ENCODE results near the gene OR9A2.

Gene OR9A2

GRCh38 chr7:143063741-143064140 lies 36.8 kb upstream of the OR9A2 start:
- H3K27me3 ChIP-seq (ENCODE audit: insufficient read depth, low read depth, severe bottlenecking): no peaks in the 10 kb centered on the region
- no peaks in the 10 kb centered on the region for H3K36me3 ChIP-seq
- TF ChIP-seq, protein P1, sequence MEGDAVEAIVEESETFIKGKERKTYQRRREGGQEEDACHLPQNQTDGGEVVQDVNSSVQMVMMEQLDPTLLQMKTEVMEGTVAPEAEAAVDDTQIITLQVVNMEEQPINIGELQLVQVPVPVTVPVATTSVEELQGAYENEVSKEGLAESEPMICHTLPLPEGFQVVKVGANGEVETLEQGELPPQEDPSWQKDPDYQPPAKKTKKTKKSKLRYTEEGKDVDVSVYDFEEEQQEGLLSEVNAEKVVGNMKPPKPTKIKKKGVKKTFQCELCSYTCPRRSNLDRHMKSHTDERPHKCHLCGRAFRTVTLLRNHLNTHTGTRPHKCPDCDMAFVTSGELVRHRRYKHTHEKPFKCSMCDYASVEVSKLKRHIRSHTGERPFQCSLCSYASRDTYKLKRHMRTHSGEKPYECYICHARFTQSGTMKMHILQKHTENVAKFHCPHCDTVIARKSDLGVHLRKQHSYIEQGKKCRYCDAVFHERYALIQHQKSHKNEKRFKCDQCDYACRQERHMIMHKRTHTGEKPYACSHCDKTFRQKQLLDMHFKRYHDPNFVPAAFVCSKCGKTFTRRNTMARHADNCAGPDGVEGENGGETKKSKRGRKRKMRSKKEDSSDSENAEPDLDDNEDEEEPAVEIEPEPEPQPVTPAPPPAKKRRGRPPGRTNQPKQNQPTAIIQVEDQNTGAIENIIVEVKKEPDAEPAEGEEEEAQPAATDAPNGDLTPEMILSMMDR (IDR thresholded peaks at IDR 0.05; ENCODE audit: low read depth, low read length): no peak
- no peak overlapping the region for H3K27ac ChIP-seq
- no peak for DNase-seq
- H3K4me3 ChIP-seq (ENCODE audit: low read depth, low read length): no peak overlapping the region
- no peaks in the 10 kb centered on the region for H3K9me3 ChIP-seq (ENCODE audit: severe bottlenecking)

DNA sequence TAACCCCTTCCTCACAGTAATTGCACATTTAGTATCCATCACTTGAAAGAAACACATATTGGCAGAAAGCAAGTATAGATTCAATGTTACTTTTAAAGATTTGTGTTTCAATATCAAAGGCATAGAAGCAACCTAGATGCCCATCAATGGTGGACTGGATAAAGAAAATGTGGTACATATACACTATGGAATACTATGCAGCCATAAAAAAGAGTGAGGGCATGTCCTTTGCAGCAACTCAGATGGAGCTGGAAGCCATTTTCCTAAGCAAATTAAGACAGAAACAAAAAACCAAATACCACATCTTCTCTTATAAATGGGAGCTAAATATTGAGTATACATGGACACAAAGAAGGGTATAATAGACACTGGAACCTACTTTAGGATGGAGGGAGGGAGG lies 28.8 kb upstream of the OR9A2 start:
- Histone ChIP-seq H3K4me3 (ENCODE audit: low read depth, low read length) (no peak overlapping the region), H3K27ac (no peak overlapping the region), H3K27me3 (ENCODE audit: insufficient read depth, low read depth, severe bottlenecking) (no peaks in the 10 kb centered on the region), H3K9me3 (ENCODE audit: severe bottlenecking) (no peaks in the 10 kb centered on the region), H3K36me3 (no peaks in the 10 kb centered on the region)
- TF ChIP-seq, protein P1 (IDR thresholded peaks at IDR 0.05; ENCODE audit: low read depth, low read length): no peak
- DNase-seq: no peak

DNA sequence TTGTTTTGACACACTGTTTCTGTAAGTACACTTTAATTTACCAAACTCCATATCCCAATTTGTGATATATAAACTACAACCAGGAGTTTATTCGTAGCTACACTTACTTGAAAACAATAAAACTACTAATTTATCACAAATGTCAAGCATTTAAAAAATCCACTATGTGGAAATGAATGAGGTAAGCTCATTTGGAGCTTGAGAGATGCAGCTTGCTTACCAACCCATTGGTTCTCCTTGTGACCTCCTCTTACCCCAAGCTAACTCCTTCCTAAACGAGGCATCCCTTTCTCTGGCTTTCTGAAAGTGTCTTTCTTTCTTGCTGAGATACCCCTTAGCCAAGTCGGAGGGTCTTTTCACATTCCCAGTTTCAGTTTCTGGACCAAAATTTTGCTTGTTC lies 27.7 kb upstream of the OR9A2 start:
- H3K4me3 ChIP-seq (ENCODE audit: low read depth, low read length): no peak overlapping the region
- no peaks in the 10 kb centered on the region for H3K27me3 ChIP-seq (ENCODE audit: insufficient read depth, low read depth, severe bottlenecking)
- no peak for DNase-seq
- TF ChIP-seq, protein P1 (IDR thresholded peaks at IDR 0.05; ENCODE audit: low read depth, low read length): no peak
- H3K27ac ChIP-seq: no peak overlapping the region
- H3K36me3 ChIP-seq: no peaks in the 10 kb centered on the region
- H3K9me3 ChIP-seq (ENCODE audit: severe bottlenecking): no peaks in the 10 kb centered on the region

DNA sequence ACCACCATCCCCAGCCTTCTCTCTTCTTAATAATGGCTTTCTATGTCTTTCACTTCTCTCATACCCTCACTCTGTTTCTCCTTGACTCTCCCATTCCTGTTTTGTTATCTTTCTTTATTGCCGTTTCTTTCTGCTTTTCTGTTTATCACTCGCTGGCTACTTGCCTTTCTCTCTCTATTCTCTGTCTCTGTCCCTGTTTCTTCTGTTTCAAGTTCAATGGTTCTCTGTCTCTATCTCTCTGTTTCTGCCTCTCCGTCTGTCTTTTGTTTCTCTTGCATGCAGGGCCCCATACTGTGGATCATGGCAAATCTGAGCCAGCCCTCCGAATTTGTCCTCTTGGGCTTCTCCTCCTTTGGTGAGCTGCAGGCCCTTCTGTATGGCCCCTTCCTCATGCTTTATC lies 25.1 kb upstream of the OR9A2 start, which contains the start of gene OR6V1:
Gene OR6V1 (plus strand): TSS at position 301 of the 400 bp plus-strand sequence. CDS start 0 bp downstream, at position 301.
- no peak within 1 kb of the TSS for H3K4me3 ChIP-seq (ENCODE audit: low read depth, low read length)
- DNase-seq: no peak
- no peaks in the 10 kb centered on the region for H3K27me3 ChIP-seq (ENCODE audit: insufficient read depth, low read depth, severe bottlenecking)
- H3K36me3 ChIP-seq: no peaks in the 10 kb centered on the region
- TF ChIP-seq, protein P1 (IDR thresholded peaks at IDR 0.05; ENCODE audit: low read depth, low read length): no peak
- H3K27ac ChIP-seq: no peak within 1 kb of the TSS
- H3K9me3 ChIP-seq (ENCODE audit: severe bottlenecking): peaks cover 8% of the 10 kb centered on the region

DNA sequence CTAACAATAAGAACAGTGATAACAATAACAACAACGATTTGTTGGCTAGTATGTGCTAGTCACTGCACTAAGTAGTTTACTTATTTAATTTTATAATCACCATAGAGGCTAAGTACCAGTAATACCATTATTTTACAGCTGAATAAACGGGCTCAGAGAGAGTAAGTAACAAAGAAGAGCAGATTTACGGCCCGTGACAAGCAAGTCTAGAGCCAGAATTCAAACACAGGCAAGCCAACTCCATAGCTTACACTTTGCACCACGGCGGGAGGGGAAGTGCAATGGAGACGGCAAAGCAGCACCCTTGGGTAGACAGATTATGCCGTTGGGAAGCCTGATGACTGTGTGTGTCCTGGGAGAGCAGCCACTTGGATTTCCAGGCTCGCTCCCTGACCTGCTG lies 24.0 kb upstream of the OR9A2 start:
- no peak overlapping the region for H3K27ac ChIP-seq
- H3K4me3 ChIP-seq (ENCODE audit: low read depth, low read length): no peak overlapping the region
- TF ChIP-seq, protein P1 (IDR thresholded peaks at IDR 0.05; ENCODE audit: low read depth, low read length): no peak
- DNase-seq: peak; percentile 38
- H3K36me3 ChIP-seq: no peaks in the 10 kb centered on the region
- peaks cover 8% of the 10 kb centered on the region for H3K9me3 ChIP-seq (ENCODE audit: severe bottlenecking)
- H3K27me3 ChIP-seq (ENCODE audit: insufficient read depth, low read depth, severe bottlenecking): no peaks in the 10 kb centered on the region

DNA sequence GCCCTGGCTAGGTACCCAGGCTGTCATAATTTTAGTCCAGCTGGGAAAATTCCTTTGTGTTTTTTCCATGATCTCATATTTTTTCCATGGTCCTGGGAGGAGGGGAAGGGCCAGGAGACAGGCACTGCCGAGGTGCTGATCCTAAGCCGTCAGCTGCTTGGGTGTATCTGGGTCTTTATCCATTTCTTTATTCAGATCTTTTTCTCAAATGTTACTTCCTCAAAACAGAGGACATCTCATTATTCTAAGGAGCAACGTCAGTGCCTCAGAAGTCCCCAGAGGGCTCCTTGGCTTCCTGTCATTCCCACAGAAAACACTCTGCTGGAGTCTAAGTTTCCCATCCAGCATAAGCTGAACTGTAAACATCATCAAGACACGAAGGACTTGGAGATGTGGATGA lies 22.4 kb upstream of the OR9A2 start:
- TF ChIP-seq, protein P1 (IDR thresholded peaks at IDR 0.05; ENCODE audit: low read depth, low read length): no peak
- Histone ChIP-seq H3K9me3 (ENCODE audit: severe bottlenecking) (peaks cover 8% of the 10 kb centered on the region), H3K27me3 (ENCODE audit: insufficient read depth, low read depth, severe bottlenecking) (no peaks in the 10 kb centered on the region), H3K36me3 (no peaks in the 10 kb centered on the region), H3K27ac (no peak overlapping the region), H3K4me3 (ENCODE audit: low read depth, low read length) (no peak overlapping the region)
- DNase-seq: no peak
